ENCODE data around the gene LGALS3BP.

DNA sequence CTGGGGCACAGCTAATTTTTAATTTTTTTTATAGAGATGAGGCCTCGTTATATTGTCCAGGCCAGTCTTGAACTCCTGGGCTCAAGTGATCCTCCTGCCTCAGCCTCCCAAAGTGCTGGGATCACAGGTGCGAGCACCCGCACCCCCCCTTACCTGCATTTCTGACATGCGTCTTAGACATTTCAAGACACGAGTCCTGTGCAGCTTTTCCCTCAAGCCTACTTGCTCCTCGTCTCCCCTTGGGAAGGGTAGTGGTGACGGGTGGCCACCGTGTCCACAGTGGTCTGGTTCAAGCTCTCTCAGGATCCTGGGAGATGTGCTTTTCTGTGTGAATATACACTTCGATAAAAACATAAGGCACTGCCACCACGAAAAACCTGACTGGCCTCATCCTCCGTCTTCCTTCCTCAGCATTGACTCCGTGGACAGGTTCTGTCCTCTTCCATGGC is 20.2 kb upstream of the LGALS3BP start:
- TF ChIP-seq, protein P1, sequence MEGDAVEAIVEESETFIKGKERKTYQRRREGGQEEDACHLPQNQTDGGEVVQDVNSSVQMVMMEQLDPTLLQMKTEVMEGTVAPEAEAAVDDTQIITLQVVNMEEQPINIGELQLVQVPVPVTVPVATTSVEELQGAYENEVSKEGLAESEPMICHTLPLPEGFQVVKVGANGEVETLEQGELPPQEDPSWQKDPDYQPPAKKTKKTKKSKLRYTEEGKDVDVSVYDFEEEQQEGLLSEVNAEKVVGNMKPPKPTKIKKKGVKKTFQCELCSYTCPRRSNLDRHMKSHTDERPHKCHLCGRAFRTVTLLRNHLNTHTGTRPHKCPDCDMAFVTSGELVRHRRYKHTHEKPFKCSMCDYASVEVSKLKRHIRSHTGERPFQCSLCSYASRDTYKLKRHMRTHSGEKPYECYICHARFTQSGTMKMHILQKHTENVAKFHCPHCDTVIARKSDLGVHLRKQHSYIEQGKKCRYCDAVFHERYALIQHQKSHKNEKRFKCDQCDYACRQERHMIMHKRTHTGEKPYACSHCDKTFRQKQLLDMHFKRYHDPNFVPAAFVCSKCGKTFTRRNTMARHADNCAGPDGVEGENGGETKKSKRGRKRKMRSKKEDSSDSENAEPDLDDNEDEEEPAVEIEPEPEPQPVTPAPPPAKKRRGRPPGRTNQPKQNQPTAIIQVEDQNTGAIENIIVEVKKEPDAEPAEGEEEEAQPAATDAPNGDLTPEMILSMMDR (IDR thresholded peaks at IDR 0.05): no peak
- TF ChIP-seq POLR2A (IDR thresholded peaks at IDR 0.05): no peak

Data from body of pancreas (tissue), 4 donors.